Suprapubic skin (tissue), 3 donors: ENCODE measurements around the gene MUSK.

Source experiments
- POLR2A ChIP-seq, 2 donors: fragments of 450-650 bp; IDR thresholded peaks; one replicate each; pipeline ENCODE4 v1.6.1; 2017; ENCODE audit warnings: antibody characterized with exemption in 2 of 2, mild to moderate bottlenecking in 2 of 2, moderate library complexity in 2 of 2
- TF ChIP-seq, protein P1 (sequence below), 2 donors: fragments of 200-600 bp in 1 of 2; fragments of 450-650 bp in 1 of 2; sonication (generic) in 1 of 2; IDR thresholded peaks; one replicate each; pipeline ENCODE4 v1.5.1; 2016 to 2019; ENCODE audit warnings: antibody characterized with exemption in 2 of 2, mild to moderate bottlenecking in 1 of 2, moderate library complexity in 1 of 2

DNA sequence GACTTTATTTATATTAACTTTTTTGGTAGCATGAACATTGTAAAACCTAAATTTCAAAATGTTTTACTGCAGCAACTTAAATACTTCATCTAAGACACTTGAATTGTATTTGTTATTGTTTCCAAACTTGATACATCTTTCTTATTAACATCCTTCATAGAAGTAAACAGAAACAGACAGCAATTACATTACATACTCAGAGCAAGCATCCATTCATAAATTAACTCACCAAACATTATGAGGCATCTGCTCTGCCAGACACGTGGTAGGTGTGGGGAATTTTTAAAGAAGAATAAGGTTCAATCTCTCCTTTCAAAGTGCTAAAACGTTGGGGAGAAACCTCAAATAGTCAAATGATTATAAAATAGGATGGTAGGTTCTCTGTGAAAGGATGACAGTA is 130.8 kb downstream of the MUSK start:
- no peak for TF ChIP-seq POLR2A (IDR thresholded peaks at IDR 0.05)
- TF ChIP-seq, protein P1, sequence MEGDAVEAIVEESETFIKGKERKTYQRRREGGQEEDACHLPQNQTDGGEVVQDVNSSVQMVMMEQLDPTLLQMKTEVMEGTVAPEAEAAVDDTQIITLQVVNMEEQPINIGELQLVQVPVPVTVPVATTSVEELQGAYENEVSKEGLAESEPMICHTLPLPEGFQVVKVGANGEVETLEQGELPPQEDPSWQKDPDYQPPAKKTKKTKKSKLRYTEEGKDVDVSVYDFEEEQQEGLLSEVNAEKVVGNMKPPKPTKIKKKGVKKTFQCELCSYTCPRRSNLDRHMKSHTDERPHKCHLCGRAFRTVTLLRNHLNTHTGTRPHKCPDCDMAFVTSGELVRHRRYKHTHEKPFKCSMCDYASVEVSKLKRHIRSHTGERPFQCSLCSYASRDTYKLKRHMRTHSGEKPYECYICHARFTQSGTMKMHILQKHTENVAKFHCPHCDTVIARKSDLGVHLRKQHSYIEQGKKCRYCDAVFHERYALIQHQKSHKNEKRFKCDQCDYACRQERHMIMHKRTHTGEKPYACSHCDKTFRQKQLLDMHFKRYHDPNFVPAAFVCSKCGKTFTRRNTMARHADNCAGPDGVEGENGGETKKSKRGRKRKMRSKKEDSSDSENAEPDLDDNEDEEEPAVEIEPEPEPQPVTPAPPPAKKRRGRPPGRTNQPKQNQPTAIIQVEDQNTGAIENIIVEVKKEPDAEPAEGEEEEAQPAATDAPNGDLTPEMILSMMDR (IDR thresholded peaks at IDR 0.05) = no peak
